GM21515 (cell line): ENCODE data around the gene DGKZ.

Experiments used
- ATAC-seq: cut with Tn5 transposase; IDR thresholded peaks from one replicate; pipeline ENCODE4 v1.9.1; 2021; ENCODE audit not compliant: unreplicated experiment

Gene DGKZ

DNA sequence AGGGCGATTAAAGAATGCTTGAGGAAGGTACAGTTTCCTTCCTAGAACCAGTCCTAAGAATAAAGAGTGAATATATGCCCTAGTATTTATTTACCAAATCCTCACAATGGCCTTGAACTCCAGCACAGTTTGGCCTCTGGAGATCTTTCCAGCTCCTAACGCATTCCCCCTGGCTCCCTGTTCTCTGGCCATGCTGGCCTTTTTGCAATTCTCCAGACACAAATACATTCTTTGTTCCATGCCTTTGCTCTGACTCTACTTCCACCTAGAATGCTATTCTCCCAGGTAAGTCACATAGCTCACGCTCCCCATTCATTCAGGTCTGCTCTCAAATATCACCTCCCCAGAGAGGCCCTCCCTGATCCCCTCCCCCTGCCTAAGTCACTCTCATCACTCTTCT is 3.7 kb upstream of the DGKZ start:
- ATAC-seq: no peak

DNA sequence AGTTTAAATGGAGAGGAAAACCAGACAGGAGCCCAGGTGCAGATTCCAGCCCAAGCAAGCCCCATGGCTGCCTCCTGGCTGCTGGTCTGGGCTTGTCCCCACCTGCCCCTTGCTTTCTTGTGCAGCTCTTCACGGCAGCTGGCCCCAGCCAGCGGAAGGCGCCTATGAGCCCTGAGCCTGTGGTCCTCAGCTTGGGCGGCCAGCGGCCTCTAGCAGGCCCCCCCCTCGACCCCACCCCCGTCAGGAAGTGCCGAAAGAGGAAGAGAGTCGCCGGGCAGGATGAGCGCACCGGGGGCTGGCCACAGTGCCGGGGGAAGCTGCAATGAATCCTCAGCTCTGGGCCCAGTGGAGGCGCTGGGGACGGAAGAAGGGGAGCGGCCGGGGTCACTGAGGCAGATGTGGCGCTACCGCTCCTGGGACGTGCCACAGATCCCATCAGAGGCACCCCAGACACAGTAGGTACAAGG is 2.1 kb upstream of the DGKZ start:
- ATAC-seq: no peak

DNA sequence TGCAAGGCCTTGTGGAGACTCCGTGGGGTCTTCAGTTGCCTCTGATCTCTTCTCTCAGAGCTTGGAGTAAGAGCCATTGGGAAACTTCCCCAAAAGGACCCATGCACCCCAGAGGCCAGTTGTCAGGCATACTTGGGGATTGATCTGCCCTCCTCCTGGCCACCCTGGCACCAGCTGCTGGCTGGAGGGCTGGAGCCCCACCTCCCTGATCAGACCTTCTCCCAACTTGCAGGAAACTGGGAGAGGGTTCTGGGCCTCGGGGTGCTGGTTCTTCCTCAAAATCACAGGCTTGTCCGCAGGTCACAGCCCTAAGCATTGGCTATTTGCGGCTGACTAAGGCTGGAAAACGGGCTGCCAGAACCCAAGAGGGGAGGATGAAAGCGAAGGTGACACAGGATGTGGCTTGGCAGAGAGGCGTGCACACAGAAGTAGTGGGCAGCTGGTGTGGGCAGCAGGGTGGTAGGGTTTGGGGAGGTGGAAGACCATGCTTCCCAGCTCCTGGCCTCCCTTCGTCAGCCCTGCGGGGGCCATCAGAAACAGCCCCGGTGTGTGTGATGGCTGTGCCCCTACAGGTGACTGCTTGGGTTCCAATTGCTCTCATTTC is 1.3 kb upstream of the DGKZ start:
- ATAC-seq: no peak

DNA sequence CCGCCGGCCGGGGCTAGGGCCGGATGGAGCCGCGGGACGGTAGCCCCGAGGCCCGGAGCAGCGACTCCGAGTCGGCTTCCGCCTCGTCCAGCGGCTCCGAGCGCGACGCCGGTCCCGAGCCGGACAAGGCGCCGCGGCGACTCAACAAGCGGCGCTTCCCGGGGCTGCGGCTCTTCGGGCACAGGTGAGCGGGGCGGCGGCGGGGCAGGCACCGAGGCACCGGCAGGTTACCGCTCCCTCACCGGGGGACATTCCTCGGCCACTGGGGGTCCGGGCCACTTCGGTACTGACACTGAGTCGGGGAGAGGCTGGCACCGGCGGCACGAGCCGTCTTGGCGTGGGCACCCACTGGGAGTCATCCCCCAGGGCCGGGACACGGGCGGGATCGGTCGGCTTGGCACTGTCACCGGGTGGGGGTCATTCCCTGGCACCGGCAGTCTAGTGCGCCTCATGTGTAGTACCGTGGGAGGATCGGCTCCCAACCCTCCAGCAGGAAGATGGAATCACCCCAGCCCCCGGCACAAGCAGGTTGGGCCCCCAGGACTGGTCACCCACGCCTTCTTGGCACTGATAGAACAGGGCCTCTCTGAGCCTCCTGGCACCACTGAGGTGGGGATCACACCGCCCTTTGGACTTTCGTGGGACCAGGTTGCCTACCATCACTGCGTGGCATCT is 511 bp downstream of the DGKZ start:
- peak; percentile 4 for ATAC-seq

DNA sequence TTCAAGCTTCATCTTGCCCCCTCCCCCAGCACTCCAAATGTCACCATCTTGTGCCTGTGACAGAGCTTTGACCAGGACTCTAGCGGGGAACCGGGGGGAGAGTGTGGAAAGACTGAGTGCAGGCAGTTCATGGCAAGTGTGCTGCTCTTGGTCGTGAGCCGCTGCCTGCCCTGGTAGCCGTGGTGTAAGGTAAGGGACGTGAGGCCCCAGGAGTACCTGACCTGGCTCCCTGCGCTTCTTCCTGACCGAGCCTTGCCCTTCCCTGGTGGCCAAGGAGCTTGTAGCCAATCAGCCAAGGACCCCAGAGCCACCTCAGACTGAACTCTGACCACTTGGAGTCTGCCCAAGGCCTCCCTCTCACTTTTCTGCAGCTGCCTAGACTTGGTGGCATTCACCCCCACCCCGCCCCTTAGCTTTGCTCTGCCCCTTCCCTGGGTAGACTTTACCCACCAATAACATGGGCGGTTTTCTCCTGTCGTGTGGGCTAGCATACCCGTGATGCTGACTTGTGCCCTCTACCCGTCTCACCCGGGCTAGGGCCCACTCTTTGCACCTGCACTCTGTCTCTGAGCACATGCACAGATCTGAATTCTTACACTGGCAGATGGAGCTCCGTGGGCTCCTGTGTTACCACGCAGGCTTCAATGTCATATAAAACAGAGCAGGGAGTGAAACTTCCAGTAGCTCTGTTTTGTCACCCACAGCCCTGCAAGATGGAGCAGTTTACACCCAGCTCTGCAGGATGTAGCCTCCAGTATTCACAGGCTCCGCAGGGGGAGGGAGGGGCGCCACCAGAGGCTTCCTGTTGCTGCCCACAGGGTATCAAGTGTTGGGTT is 1.5 kb downstream of the DGKZ start:
- no peak for ATAC-seq

DNA sequence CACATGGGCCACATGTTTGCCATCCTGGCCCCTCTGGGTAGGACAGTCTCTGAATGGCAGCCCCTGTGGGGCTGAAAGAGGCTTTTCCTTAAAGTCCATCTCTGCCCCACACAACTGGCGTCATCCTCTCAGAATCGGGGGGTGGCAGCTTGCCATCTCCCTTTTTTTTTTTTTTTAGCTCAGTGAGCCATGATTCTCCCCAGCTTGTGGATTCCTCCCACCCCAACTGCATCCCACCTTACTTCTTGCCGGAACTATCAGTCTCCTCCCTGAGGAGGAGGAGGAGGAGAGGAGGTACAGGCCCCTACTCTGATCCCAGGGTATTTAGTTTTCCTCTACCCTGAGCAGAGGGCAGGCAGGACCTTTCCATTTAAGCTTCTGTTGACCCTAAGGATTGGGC is 3.4 kb downstream of the DGKZ start:
- no peak for ATAC-seq

DNA sequence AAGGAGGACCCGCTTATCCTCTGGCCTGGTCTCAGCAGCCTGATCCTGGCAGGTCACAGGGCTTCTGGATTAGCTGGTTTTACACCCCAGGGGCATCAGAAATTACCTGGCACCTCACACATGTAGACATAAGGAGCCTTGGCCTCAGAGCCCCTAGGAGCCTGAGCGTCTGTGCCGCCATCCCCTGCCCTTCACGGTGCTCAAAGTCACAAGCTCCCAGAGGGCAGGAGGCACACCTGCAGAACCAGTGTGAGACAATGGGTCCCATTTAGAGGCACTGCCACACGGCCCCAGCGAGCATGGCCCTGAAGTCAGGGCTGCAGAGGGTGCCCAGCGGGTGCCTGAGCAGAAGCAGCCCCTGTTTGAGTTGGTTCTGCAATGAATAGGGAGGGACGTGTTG is 3.9 kb downstream of the DGKZ start:
- ATAC-seq: no peak

DNA sequence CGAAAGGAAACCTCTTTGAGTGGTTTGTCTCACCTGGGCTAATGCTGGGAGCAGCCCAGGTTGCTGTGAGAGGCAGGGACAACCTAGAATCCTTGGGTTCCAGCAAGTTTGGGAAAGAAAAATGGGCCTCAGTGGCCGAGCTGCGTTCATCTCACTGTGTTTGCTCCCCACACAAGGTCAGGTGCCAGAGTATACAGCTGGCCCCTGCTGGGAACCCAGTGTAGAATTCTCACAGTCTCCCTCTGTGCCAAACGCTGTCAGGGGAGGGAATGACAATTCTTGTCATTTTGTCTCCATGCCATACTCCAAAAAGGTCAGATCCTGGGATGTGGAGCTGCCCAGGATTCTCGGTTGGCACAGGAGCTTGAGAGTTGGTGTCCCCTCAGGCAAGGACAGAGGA is 4.3 kb downstream of the DGKZ start:
- ATAC-seq: no peak

DNA sequence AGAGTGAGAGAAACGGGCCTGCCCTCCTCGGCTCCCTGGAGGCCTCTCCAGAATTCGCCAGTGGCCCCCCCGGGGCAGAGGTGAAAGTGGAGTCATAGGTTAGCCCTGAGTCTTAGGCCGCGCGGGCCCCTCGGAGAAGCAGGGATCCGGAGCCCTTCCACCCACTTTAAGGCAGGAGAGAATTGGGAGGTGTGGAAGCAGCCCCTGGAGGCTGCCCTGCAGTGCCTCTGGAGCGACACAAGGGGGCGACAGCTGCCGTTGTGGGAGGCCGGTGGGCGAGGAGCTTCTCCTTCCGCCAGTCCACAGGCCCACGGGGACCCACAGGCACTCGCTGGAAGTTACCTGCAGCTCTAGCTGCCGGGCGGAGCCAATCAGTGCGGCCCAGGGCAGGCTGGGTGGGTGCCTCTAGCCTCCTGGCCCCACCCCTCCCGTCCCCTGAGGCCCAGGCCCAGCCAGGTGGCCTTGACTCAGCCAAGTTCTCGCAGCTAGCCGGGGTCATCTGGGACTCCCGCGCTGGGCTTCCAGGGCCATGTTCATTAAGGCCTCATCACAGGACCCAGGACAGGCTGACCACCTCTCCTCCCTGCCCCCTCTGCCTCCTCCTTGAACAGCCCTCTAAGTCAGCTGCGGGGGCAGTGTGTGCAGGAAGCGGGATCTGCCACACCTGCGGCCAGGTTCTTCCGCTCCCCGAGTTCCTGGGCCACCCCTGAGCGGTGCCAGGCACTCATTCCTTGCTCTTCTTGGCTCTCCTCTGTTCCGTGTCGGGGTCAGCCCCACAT is 5.0 kb downstream of the DGKZ start:
- ATAC-seq: no peak

DNA sequence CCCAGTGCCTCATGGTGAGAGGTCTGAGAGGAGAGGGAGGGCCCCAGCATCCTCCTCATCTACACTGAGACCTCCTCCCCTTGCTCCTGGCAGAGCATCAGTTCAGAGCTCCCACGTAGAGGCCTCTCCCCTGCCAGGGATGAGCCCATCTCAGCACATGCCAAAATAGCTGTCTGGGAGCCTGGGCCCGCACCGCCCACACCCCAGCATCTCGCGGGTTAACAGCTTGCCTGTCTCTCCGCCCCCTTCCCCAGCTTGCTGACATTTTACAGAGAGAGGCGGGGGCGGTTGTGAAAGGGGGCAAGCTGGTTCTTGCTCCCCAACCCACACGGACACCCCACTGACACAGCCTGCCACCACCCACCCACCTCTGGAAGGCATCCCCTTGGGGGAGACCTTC is 6.4 kb downstream of the DGKZ start:
- ATAC-seq: no peak

DNA sequence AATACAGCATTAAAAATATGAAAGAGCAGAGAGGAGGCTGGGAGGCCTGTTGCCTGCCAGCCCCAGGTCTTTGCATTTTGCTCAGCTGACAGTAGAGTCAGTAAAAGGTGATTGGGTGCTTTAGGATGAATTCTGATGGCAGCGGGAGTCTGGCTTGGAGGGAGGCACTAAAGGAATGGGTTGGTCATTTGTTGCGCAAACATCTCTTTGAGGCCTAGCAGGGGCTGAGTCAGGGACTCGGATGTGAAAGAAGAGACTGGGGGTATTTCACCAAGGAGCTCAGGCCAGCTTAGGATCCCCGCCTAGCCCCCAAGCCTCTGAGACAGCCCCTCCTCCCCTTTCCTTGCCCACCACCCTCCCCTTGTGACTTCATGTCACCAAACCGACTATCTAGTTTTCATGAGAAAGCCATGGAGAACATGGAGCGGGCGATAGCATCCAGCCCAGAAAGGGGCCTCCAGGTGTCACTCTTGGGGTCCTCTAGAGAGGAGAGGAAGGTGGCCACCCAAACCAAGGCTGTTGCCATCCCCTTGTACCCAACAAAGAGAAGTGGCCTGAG is 9.7 kb downstream of the DGKZ start:
- no peak for ATAC-seq

DNA sequence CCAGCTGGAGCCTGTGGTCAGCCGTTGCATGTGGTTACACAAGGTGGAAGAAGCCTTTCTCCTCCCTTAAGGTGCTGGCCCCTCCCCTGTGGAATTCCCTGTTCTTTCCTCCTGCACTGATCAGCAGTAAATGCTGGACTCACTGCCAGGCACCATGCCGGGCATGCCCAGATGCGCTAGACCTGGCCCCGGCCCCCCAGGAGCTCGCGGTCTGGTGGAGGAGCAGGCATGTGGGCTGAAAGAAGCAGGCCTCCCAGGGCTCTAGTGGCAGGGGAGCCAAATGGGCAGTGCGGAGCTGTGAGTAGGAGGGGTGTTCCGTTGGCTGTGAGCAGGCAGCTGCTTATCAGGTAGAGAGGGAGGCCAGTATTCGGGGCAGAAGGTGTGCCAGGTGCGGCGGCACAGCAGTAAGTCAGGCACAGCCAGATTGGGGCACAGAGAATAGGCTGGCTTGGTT is 10.2 kb downstream of the DGKZ start:
- ATAC-seq: no peak

DNA sequence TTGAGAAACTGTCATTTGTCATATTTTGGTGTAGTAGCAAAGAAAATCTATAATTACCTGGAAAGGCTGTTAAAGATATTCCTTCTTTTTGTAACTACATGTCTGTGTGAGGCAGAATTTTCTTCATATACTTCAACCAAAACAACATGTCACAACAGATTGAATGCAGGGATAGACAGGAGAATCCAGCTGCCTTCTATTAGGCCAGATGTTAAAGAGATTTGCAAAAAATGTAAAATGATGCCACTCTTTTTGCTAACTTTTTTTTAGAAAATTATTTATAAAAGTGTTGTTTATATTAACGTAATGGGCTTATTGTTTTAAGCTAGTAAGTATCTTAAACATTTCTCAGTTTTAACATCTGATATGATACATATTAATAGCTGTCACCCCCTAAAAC is 12.7 kb downstream of the DGKZ start:
- no peak for ATAC-seq

DNA sequence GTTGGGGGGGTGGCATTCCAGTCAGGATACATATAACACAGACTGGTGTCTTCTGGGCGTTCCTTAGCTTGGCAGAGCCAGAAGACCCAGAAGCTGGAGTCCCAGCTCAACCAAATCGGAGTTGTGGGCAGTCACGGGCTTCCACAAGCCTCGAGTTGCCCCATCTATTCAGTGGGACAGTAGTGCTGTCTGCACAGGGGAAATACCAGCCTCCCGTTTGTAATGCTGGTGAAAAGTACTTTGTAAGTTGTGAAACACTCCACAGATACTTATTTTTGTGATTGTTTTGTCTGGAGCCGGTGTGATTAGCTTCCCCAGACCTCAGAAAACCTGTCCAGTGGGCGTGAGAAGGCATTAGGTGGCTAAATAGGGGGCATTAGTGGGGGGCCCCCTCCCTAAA is 13.6 kb downstream of the DGKZ start:
- ATAC-seq: no peak

DNA sequence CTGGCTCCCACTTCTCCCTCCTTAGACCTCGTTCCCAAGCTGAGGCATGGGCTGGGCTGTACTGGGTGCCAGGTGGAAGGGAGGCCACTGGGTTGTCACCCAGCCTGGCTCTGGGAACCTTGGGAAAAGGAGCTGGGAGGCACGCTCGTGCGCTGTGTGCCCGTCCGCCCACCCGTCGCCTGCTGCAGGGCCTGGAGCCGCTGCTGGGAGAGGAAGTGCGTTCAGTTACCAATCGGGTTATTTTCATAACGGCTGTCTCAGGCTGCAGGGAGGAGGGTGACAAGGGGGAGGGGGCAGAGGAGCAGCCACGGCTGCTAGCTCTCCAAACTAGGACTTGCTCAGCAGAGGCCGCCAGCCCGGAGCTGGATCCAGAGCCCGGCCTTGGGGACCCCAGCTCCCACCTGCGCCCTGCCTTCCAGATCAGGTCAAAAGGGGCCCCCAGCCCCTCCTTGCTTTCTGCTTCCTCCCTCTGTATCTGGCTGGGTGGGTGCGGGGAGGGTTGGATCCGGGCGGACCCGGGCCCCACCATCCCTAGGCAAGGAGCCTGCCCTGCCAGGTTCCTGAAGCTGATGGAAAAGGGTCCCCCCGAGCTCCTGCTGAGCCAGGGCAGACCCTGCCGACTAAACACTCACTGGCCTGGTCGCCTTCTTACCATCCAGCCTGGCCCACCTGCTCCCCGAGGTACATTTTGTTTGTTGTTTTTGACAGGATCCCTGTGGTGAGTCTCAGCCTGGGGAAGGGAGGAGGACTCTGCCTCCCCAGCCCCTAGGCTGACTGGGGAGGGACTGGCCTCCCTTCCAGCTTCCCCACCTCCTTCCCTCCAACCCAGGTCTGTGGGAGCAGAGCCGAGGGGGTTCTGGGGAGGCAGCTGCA is 14.3 kb downstream of the DGKZ start:
- ATAC-seq: peak; percentile 85

DNA sequence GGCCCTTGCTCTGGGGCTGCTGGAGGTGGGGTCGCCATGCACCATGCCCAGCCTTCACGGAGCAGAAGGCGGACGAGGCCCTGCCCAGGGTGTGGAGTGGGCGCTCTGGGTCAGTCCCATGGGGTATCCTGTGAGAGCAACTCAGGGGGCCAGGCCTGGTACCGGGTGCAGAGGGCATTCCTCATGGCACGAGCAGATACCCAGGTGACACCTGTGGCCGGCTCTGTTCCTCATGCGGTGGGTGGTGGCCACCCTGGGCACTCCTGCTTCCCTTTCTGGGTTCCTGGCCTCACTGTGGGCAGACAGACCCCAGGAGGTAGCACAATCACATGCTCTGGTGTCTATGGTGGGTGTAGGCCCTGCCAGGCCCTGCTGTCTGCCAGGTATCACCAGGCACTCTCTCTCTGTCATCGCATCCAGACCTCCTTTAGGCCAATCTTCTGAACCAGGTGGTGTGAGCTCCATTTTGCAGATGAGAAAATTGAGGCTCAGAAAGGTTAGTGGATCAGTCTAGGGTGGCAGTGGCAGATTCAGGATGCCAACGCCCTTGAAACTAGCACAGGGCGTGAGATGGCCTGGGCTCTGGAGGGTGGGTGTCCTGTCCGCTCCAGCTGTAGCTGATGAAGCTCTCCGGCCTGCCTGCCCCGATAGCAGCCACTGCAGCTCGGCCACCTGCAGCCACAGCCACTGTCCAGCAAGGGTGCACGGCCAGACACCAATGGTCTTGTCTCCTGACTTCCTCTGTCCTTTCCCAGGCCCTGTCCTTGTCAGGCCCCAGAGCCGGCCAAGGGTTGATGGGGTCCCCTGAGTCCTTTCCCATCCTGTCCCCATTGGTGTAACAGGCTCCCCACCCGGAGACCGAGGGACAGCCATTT is 15.1 kb downstream of the DGKZ start:
- ATAC-seq: no peak

DNA sequence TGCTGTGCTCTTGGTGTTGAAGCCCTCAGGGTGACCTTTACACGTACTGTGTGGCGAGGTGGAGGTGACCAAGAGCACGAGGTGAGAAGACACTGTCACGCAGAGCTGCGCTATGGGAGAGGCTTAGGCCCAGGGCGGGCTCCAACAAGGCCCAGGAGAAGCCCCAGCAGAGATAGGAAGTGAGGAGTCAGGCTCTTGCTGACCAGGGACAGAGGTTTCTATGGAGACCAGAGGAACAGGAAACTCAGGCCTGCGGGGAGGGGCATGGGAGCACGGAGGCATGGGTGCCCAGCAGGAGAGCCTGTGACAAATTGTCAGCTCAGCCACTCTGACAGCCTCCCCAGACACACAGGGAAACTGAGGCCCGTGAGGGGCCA is 15.8 kb downstream of the DGKZ start:
- no peak for ATAC-seq

DNA sequence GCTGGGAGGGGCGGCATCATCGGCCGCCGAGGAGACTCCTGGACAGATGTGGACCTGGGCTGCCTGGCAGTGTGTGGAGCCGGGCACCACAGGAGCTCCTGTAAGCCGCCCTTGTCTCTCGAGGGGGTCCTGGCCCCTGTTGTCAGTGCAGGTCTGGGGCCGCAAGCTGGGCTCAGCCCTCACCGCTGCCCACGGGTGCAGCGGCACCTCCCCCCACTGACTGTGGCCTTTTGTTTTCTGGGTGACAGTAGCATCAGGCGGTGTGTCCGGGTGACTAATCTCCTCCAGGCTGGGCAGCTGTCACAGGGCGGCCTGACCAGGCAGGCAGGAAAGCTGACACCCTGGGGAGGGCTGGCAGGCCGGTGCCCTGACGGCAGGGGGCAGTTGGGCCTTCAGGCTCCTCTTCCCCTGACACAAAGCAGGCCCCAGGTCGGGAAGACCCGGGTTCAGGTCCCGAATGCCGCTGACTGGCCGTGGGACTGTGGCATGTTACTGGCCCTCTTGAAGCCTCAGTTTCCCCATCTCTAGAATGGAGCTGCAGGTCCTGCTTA is 16.3 kb downstream of the DGKZ start:
- ATAC-seq: no peak

DNA sequence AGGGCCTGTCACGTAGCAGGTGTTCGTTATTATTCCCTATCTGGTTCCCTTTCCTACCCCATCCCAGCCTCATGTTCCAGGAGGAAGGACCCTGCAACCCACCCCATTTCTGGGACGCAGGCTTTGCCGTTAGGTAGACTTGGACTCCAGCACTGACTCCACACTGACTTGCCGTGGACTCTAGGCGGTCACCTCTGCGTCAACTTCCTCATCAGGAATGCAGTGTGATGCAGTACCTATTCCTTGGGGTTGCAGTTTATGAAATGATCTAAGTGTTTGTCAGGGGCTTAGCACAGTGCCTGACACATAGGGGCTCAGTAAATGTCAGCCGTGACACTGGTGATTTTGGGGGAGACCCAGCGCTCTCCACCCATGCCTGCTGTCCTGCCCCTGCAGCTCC is 16.8 kb downstream of the DGKZ start:
- no peak for ATAC-seq
